MM.1S (cell line): ENCODE measurements around the gene WDR90.

ENCODE experiments used
- CTCF ChIP-seq: fragments of 300-600 bp; sonication (generic); IDR thresholded peaks from 2 replicates; pipeline ENCODE4 v1.5.1; 2016; ENCODE audit warnings: antibody characterized with exemption, low read length, mixed read lengths
- EZH2 ChIP-seq: fragments of 300-600 bp; sonication (generic); optimal IDR thresholded peaks from 2 replicates; pipeline ENCODE3; 2017; ENCODE audit warnings: low read depth, mild to moderate bottlenecking, antibody characterized with exemption, low read length, mixed read lengths
- EZH2phosphoT487 ChIP-seq: fragments of 300-600 bp; sonication (generic); IDR thresholded peaks from 2 replicates; pipeline ENCODE4 v1.6.1; 2018; ENCODE audit warnings: antibody characterized with exemption, low read length

- TF ChIP-seq CTCF (no peak), EZH2 (no peak), EZH2phosphoT487 (no peak)
Measured at GRCh38 chr16:662597-662996, 13.4 kb downstream of the WDR90 start.
